Measurements from ENCODE around the gene ZDHHC3.

DNA sequence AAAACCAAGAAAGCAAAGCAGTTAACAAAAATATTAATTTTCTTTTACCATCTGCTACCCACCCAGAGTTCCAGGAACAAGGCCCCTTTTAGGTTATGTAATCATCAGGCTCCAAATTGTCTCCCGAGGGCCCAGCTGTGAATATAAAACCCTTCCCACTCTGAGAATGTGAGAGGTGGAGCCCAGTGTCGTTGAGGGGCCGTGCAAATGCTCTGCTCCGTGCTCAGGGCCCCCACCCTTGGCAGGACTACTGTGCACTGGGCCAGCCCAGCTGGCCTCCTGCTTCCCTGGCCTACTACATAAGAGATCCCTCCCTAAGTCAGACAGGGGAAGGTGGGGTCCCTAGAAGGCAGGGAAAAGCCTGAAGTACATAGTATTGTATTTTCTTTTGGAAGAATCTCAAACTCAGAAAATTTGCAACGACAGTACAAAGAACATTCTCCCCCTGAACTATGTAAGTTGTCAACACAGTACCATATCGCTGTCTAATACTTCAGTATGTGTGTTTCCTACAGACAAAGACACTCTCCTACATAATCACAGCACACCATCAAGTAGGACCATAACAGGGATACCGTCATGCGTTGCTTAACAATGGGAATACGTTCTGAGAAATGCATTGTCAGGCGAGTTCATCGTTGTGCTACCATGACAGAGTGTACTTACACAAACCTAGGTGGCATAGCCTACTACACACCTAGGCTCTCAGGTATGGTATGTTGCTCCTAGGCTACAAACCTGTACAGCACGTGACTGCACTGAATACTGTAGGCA lies 45.7 kb upstream of the ZDHHC3 start:
- TF ChIP-seq, protein P1, sequence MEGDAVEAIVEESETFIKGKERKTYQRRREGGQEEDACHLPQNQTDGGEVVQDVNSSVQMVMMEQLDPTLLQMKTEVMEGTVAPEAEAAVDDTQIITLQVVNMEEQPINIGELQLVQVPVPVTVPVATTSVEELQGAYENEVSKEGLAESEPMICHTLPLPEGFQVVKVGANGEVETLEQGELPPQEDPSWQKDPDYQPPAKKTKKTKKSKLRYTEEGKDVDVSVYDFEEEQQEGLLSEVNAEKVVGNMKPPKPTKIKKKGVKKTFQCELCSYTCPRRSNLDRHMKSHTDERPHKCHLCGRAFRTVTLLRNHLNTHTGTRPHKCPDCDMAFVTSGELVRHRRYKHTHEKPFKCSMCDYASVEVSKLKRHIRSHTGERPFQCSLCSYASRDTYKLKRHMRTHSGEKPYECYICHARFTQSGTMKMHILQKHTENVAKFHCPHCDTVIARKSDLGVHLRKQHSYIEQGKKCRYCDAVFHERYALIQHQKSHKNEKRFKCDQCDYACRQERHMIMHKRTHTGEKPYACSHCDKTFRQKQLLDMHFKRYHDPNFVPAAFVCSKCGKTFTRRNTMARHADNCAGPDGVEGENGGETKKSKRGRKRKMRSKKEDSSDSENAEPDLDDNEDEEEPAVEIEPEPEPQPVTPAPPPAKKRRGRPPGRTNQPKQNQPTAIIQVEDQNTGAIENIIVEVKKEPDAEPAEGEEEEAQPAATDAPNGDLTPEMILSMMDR (IDR thresholded peaks at IDR 0.05) = no peak
- no peak for TF ChIP-seq ESRRA (CRISPR knock-in tag; IDR thresholded peaks at IDR 0.05; ENCODE audit: borderline replicate concordance)
- TF ChIP-seq, protein P2, sequence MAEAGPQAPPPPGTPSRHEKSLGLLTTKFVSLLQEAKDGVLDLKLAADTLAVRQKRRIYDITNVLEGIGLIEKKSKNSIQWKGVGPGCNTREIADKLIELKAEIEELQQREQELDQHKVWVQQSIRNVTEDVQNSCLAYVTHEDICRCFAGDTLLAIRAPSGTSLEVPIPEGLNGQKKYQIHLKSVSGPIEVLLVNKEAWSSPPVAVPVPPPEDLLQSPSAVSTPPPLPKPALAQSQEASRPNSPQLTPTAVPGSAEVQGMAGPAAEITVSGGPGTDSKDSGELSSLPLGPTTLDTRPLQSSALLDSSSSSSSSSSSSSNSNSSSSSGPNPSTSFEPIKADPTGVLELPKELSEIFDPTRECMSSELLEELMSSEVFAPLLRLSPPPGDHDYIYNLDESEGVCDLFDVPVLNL (CRISPR knock-in tag; IDR thresholded peaks at IDR 0.05; ENCODE audit: borderline replicate concordance, low read depth) = no peak
